Stimulated activated CD4-positive, alpha-beta T cell treated with anti-CD3 and anti-CD28 coated beads, Interleukin-12 subunit alpha, Interleukin-12 subunit beta, amount 100 ng/mL, for 4 hours (primary cell): Measurements from ENCODE around the gene INPP5J.
"Not testable (repeated sequence)": the region's sequence is repeated elsewhere in the genome, so short reads cannot be mapped to it uniquely, and the experiment has no call there.

Experiments
- DNase-seq: peaks from one replicate; pipeline ENCODE4 v3.0.0-alpha.2; 2020

INPP5J gene

GRCh38 chr22:31153357-31153756, 30.6 kb downstream of the INPP5J start:
- DNase-seq = no peak

- no peak for DNase-seq
Observed at GRCh38 chr22:31154975-31155374, 32.2 kb downstream of the INPP5J start.

- no peak for DNase-seq
Observed at GRCh38 chr22:31155422-31155821, 32.7 kb downstream of the INPP5J start.

- peak; percentile 6 for DNase-seq
Observed at GRCh38 chr22:31160328-31160978, 37.7 kb downstream of the INPP5J start.

GRCh38 chr22:31161386-31161785, 38.6 kb downstream of the INPP5J start:
- no peak for DNase-seq

- no peak for DNase-seq
Observed at GRCh38 chr22:31162015-31162765, 39.4 kb downstream of the INPP5J start.

- DNase-seq = no peak
Observed at GRCh38 chr22:31170971-31171370, 48.2 kb downstream of the INPP5J start.

- not testable (repeated sequence) for DNase-seq
Observed at GRCh38 chr22:31171734-31172133, 49.0 kb downstream of the INPP5J start.

GRCh38 chr22:31173386-31174145, 50.8 kb downstream of the INPP5J start:
- peak; percentile 3 for DNase-seq

- no peak for DNase-seq
Observed at GRCh38 chr22:31176923-31177322, 54.2 kb downstream of the INPP5J start.

- DNase-seq = no peak
Observed at GRCh38 chr22:31177420-31178162, 54.8 kb downstream of the INPP5J start.

- no peak for DNase-seq
Observed at GRCh38 chr22:31178859-31179258, 56.1 kb downstream of the INPP5J start.

GRCh38 chr22:31179345-31179744, 56.6 kb downstream of the INPP5J start:
- DNase-seq = no peak

- no peak for DNase-seq
Observed at GRCh38 chr22:31184015-31184414, 61.2 kb downstream of the INPP5J start.
